ENCODE data around the gene PIP5K1B. TPM values are rescaled to one million over a fixed set of nuclear protein-coding genes. Genes with fewer than 3 reads are reported as not detected.

PIP5K1B gene
- total RNA-seq, 1 experiment from 2014 or later, result not detected

GRCh38 chr9:68963416-68963815 is 258.4 kb downstream of the PIP5K1B start:
- H3K9ac ChIP-seq (ENCODE audit: low read length), result no peak overlapping the region
- H3K27me3 ChIP-seq (ENCODE audit: low read length), result no peaks in the 10 kb centered on the region

GRCh38 chr9:68964102-68964541 is 259.1 kb downstream of the PIP5K1B start:
- Histone ChIP-seq H3K79me2 (ENCODE audit: low read length) (no peaks in the 10 kb centered on the region), H3K4me3 (ENCODE audit: low read length) (no peak overlapping the region), H2AFZ (ENCODE audit: low read length) (no peak overlapping the region), H3K4me2 (ENCODE audit: low read depth, low read length, poor library complexity, severe bottlenecking) (no peak overlapping the region), H3K9me3 (ENCODE audit: low read length) (no peaks in the 10 kb centered on the region), H4K20me1 (ENCODE audit: insufficient read depth, low read depth, low read length) (no peaks in the 10 kb centered on the region), H3K36me3 (ENCODE audit: insufficient read depth, low read length) (no peaks in the 10 kb centered on the region), H3K9ac (ENCODE audit: low read length) (no peak overlapping the region), H3K27ac (ENCODE audit: low read length) (no peak overlapping the region), H3K9me2 (replicated peaks; ENCODE audit: insufficient read depth, low read length) (no peaks in the 10 kb centered on the region), H3K4me1 (ENCODE audit: low read length) (no peaks in the 10 kb centered on the region), H3K27me3 (ENCODE audit: low read length) (no peaks in the 10 kb centered on the region)
- no peak for DNase-seq

More at GRCh38 chr9:68963416-68963815, 258.4 kb downstream of the PIP5K1B start:
- Histone ChIP-seq H4K20me1 (ENCODE audit: insufficient read depth, low read depth, low read length) (no peaks in the 10 kb centered on the region), H3K27ac (ENCODE audit: low read length) (no peak overlapping the region), H3K36me3 (ENCODE audit: insufficient read depth, low read length) (no peaks in the 10 kb centered on the region), H3K4me3 (ENCODE audit: low read length) (no peak overlapping the region), H3K79me2 (ENCODE audit: low read length) (no peaks in the 10 kb centered on the region), H3K4me1 (ENCODE audit: low read length) (no peaks in the 10 kb centered on the region), H3K4me2 (ENCODE audit: low read depth, low read length, poor library complexity, severe bottlenecking) (no peak overlapping the region), H3K9me2 (replicated peaks; ENCODE audit: insufficient read depth, low read length) (no peaks in the 10 kb centered on the region), H2AFZ (ENCODE audit: low read length) (no peak overlapping the region), H3K9me3 (ENCODE audit: low read length) (no peaks in the 10 kb centered on the region)
- no peak for DNase-seq

- Histone ChIP-seq H3K4me3 (ENCODE audit: low read length) (no peak overlapping the region), H2AFZ (ENCODE audit: low read length) (no peak overlapping the region), H3K79me2 (ENCODE audit: low read length) (no peaks in the 10 kb centered on the region), H3K4me1 (ENCODE audit: low read length) (no peaks in the 10 kb centered on the region), H3K36me3 (ENCODE audit: insufficient read depth, low read length) (no peaks in the 10 kb centered on the region), H3K4me2 (ENCODE audit: low read depth, low read length, poor library complexity, severe bottlenecking) (no peak overlapping the region), H4K20me1 (ENCODE audit: insufficient read depth, low read depth, low read length) (no peaks in the 10 kb centered on the region), H3K9me3 (ENCODE audit: low read length) (no peaks in the 10 kb centered on the region), H3K9ac (ENCODE audit: low read length) (no peak overlapping the region), H3K27ac (ENCODE audit: low read length) (no peak overlapping the region), H3K27me3 (ENCODE audit: low read length) (no peaks in the 10 kb centered on the region), H3K9me2 (replicated peaks; ENCODE audit: insufficient read depth, low read length) (no peaks in the 10 kb centered on the region)
- no peak for DNase-seq
These were observed 259.7 kb downstream of the PIP5K1B start for GRCh38 chr9:68964765-68965164.

- no peak overlapping the region for H2AFZ ChIP-seq (ENCODE audit: low read length)
- no peaks in the 10 kb centered on the region for H3K79me2 ChIP-seq (ENCODE audit: low read length)
- no peak overlapping the region for H3K4me3 ChIP-seq (ENCODE audit: low read length)
- no peak overlapping the region for H3K9ac ChIP-seq (ENCODE audit: low read length)
- H3K27ac ChIP-seq (ENCODE audit: low read length), result no peak overlapping the region
- no peaks in the 10 kb centered on the region for H4K20me1 ChIP-seq (ENCODE audit: insufficient read depth, low read depth, low read length)
- H3K4me2 ChIP-seq (ENCODE audit: low read depth, low read length, poor library complexity, severe bottlenecking), result no peak overlapping the region
- H3K36me3 ChIP-seq (ENCODE audit: insufficient read depth, low read length), result no peaks in the 10 kb centered on the region
- no peaks in the 10 kb centered on the region for H3K27me3 ChIP-seq (ENCODE audit: low read length)
- no peak for DNase-seq
- no peaks in the 10 kb centered on the region for H3K9me3 ChIP-seq (ENCODE audit: low read length)
- no peaks in the 10 kb centered on the region for H3K9me2 ChIP-seq (replicated peaks; ENCODE audit: insufficient read depth, low read length)
- H3K4me1 ChIP-seq (ENCODE audit: low read length), result no peaks in the 10 kb centered on the region
These were observed 261.5 kb downstream of the PIP5K1B start for GRCh38 chr9:68966496-68966944.

- no peak overlapping the region for H3K9ac ChIP-seq (ENCODE audit: low read length)
- H3K79me2 ChIP-seq (ENCODE audit: low read length), result no peaks in the 10 kb centered on the region
- H3K9me3 ChIP-seq (ENCODE audit: low read length), result no peaks in the 10 kb centered on the region
- no peak overlapping the region for H3K4me2 ChIP-seq (ENCODE audit: low read depth, low read length, poor library complexity, severe bottlenecking)
- no peaks in the 10 kb centered on the region for H3K27me3 ChIP-seq (ENCODE audit: low read length)
- no peak overlapping the region for H3K27ac ChIP-seq (ENCODE audit: low read length)
- no peak overlapping the region for H2AFZ ChIP-seq (ENCODE audit: low read length)
- H4K20me1 ChIP-seq (ENCODE audit: insufficient read depth, low read depth, low read length), result no peaks in the 10 kb centered on the region
- no peak for DNase-seq
- no peak overlapping the region for H3K4me3 ChIP-seq (ENCODE audit: low read length)
- no peaks in the 10 kb centered on the region for H3K9me2 ChIP-seq (replicated peaks; ENCODE audit: insufficient read depth, low read length)
- no peaks in the 10 kb centered on the region for H3K4me1 ChIP-seq (ENCODE audit: low read length)
- no peaks in the 10 kb centered on the region for H3K36me3 ChIP-seq (ENCODE audit: insufficient read depth, low read length)
These were observed 262.8 kb downstream of the PIP5K1B start for GRCh38 chr9:68967800-68968199.

GRCh38 chr9:68969538-68969937 is 264.5 kb downstream of the PIP5K1B start:
- Histone ChIP-seq H3K9me2 (replicated peaks; ENCODE audit: insufficient read depth, low read length) (no peaks in the 10 kb centered on the region), H3K4me1 (ENCODE audit: low read length) (no peaks in the 10 kb centered on the region), H3K4me3 (ENCODE audit: low read length) (no peak overlapping the region), H3K4me2 (ENCODE audit: low read depth, low read length, poor library complexity, severe bottlenecking) (no peak overlapping the region), H2AFZ (ENCODE audit: low read length) (no peak overlapping the region), H4K20me1 (ENCODE audit: insufficient read depth, low read depth, low read length) (no peaks in the 10 kb centered on the region), H3K27ac (ENCODE audit: low read length) (no peak overlapping the region), H3K9ac (ENCODE audit: low read length) (no peak overlapping the region), H3K27me3 (ENCODE audit: low read length) (no peaks in the 10 kb centered on the region), H3K9me3 (ENCODE audit: low read length) (no peaks in the 10 kb centered on the region), H3K79me2 (ENCODE audit: low read length) (no peaks in the 10 kb centered on the region), H3K36me3 (ENCODE audit: insufficient read depth, low read length) (no peaks in the 10 kb centered on the region)
- DNase-seq, result no peak

GRCh38 chr9:68970151-68970550 is 265.1 kb downstream of the PIP5K1B start:
- Histone ChIP-seq H4K20me1 (ENCODE audit: insufficient read depth, low read depth, low read length) (no peaks in the 10 kb centered on the region), H3K9me2 (replicated peaks; ENCODE audit: insufficient read depth, low read length) (no peaks in the 10 kb centered on the region), H3K27me3 (ENCODE audit: low read length) (no peaks in the 10 kb centered on the region), H3K9me3 (ENCODE audit: low read length) (no peaks in the 10 kb centered on the region), H3K4me1 (ENCODE audit: low read length) (no peaks in the 10 kb centered on the region), H3K27ac (ENCODE audit: low read length) (no peak overlapping the region), H3K9ac (ENCODE audit: low read length) (no peak overlapping the region), H3K4me3 (ENCODE audit: low read length) (no peak overlapping the region), H3K79me2 (ENCODE audit: low read length) (no peaks in the 10 kb centered on the region), H3K4me2 (ENCODE audit: low read depth, low read length, poor library complexity, severe bottlenecking) (no peak overlapping the region), H2AFZ (ENCODE audit: low read length) (no peak overlapping the region), H3K36me3 (ENCODE audit: insufficient read depth, low read length) (no peaks in the 10 kb centered on the region)
- no peak for DNase-seq

- H3K4me2 ChIP-seq (ENCODE audit: low read depth, low read length, poor library complexity, severe bottlenecking), result no peak overlapping the region
- H3K9ac ChIP-seq (ENCODE audit: low read length), result no peak overlapping the region
- H4K20me1 ChIP-seq (ENCODE audit: insufficient read depth, low read depth, low read length), result no peaks in the 10 kb centered on the region
- H2AFZ ChIP-seq (ENCODE audit: low read length), result no peak overlapping the region
- H3K4me3 ChIP-seq (ENCODE audit: low read length), result no peak overlapping the region
- no peaks in the 10 kb centered on the region for H3K36me3 ChIP-seq (ENCODE audit: insufficient read depth, low read length)
- no peaks in the 10 kb centered on the region for H3K27me3 ChIP-seq (ENCODE audit: low read length)
- H3K27ac ChIP-seq (ENCODE audit: low read length), result no peak overlapping the region
- H3K9me2 ChIP-seq (replicated peaks; ENCODE audit: insufficient read depth, low read length), result no peaks in the 10 kb centered on the region
- H3K4me1 ChIP-seq (ENCODE audit: low read length), result no peaks in the 10 kb centered on the region
- H3K79me2 ChIP-seq (ENCODE audit: low read length), result no peaks in the 10 kb centered on the region
- no peak for DNase-seq
- H3K9me3 ChIP-seq (ENCODE audit: low read length), result no peaks in the 10 kb centered on the region
These were observed 268.6 kb downstream of the PIP5K1B start for GRCh38 chr9:68973619-68974018.

GRCh38 chr9:68974431-68974830 is 269.4 kb downstream of the PIP5K1B start:
- no peaks in the 10 kb centered on the region for H3K79me2 ChIP-seq (ENCODE audit: low read length)
- H3K9me2 ChIP-seq (replicated peaks; ENCODE audit: insufficient read depth, low read length), result no peaks in the 10 kb centered on the region
- H4K20me1 ChIP-seq (ENCODE audit: insufficient read depth, low read depth, low read length), result no peaks in the 10 kb centered on the region
- H2AFZ ChIP-seq (ENCODE audit: low read length), result no peak overlapping the region
- no peak overlapping the region for H3K4me2 ChIP-seq (ENCODE audit: low read depth, low read length, poor library complexity, severe bottlenecking)
- H3K9me3 ChIP-seq (ENCODE audit: low read length), result no peaks in the 10 kb centered on the region
- no peak for DNase-seq
- H3K4me1 ChIP-seq (ENCODE audit: low read length), result no peaks in the 10 kb centered on the region
- H3K9ac ChIP-seq (ENCODE audit: low read length), result no peak overlapping the region
- no peak overlapping the region for H3K4me3 ChIP-seq (ENCODE audit: low read length)
- H3K27me3 ChIP-seq (ENCODE audit: low read length), result no peaks in the 10 kb centered on the region
- H3K36me3 ChIP-seq (ENCODE audit: insufficient read depth, low read length), result no peaks in the 10 kb centered on the region
- no peak overlapping the region for H3K27ac ChIP-seq (ENCODE audit: low read length)
